ENCODE results near the gene KCNJ6.

KCNJ6 gene

GRCh38 chr21:37711286-37711829 lies 204.9 kb downstream of the KCNJ6 start:
- TF ChIP-seq CTCF (IDR thresholded peaks at IDR 0.05): no peak

- no peak for TF ChIP-seq CTCF (IDR thresholded peaks at IDR 0.05)
These were observed 205.5 kb downstream of the KCNJ6 start for GRCh38 chr21:37710546-37711285.

GRCh38 chr21:37704751-37705150 lies 211.5 kb downstream of the KCNJ6 start:
- no peak for TF ChIP-seq CTCF (IDR thresholded peaks at IDR 0.05)

- TF ChIP-seq CTCF (IDR thresholded peaks at IDR 0.05): no peak
These were observed 214.0 kb downstream of the KCNJ6 start for GRCh38 chr21:37702241-37702640.

GRCh38 chr21:37700641-37701202 lies 215.5 kb downstream of the KCNJ6 start:
- peak; percentile 68 for TF ChIP-seq CTCF (IDR thresholded peaks at IDR 0.05)

- no peak for TF ChIP-seq CTCF (IDR thresholded peaks at IDR 0.05)
These were observed 217.1 kb downstream of the KCNJ6 start for GRCh38 chr21:37699024-37699775.

GRCh38 chr21:37696936-37697335 lies 219.3 kb downstream of the KCNJ6 start:
- no peak for TF ChIP-seq CTCF (IDR thresholded peaks at IDR 0.05)

Measured in LNCAP (cell line).